HT-29 (cell line): Measurements from ENCODE around the gene AMD1. TPM values are rescaled to one million over a fixed set of nuclear protein-coding genes. Genes with fewer than 3 reads are reported as not detected.
"Not testable (repeated sequence)": the region's sequence is repeated elsewhere in the genome, so short reads cannot be mapped to it uniquely, and the experiment has no call there.

Experiments used
- DNase-seq: peaks from one replicate; pipeline ENCODE4 v3.0.0-alpha.2; 2015; ENCODE audit warnings: low spot score
- total RNA-seq: library from RNA; depleted of rRNA; stranded (reverse); fragments of >200 nt; shearing (Covaris generic); gene quantifications from 2 replicates; pipeline ENCODE4 v1.2.3, GENCODE V29; 2014; rRNA removed

AMD1 gene
- 42.2 and 47.3 TPM in 2 replicates for total RNA-seq

GRCh38 chr6:110873981-110874879, at the start of gene AMD1:
Gene AMD1 (plus strand): TSS chr6:110874785. CDS start chr6:110875106, 321 bp downstream.
- peak; percentile 98 for DNase-seq

- no peak for DNase-seq
These were observed 48.1 kb upstream of the AMD1 start for GRCh38 chr6:110826236-110827129.

GRCh38 chr6:110828396-110828795, 46.2 kb upstream of the AMD1 start:
- no peak for DNase-seq

GRCh38 chr6:110831405-110831804, 43.2 kb upstream of the AMD1 start:
- no peak for DNase-seq

- DNase-seq: no peak
These were observed 40.8 kb upstream of the AMD1 start for GRCh38 chr6:110833831-110834230.

GRCh38 chr6:110835751-110836150, 38.8 kb upstream of the AMD1 start:
- not testable (repeated sequence) for DNase-seq

GRCh38 chr6:110841266-110841665, 33.3 kb upstream of the AMD1 start:
- no peak for DNase-seq

- DNase-seq: no peak
These were observed 24.8 kb upstream of the AMD1 start for GRCh38 chr6:110849781-110850180.

- no peak for DNase-seq
These were observed 21.8 kb upstream of the AMD1 start for GRCh38 chr6:110852773-110853172.

GRCh38 chr6:110853754-110854477, 20.7 kb upstream of the AMD1 start:
- DNase-seq: no peak

- no peak for DNase-seq
These were observed 18.3 kb upstream of the AMD1 start for GRCh38 chr6:110856296-110856695.

- no peak for DNase-seq
These were observed 16.6 kb upstream of the AMD1 start for GRCh38 chr6:110858016-110858415.

GRCh38 chr6:110858562-110859214, 15.9 kb upstream of the AMD1 start:
- no peak for DNase-seq

- peak; percentile 7 for DNase-seq
These were observed 15.2 kb upstream of the AMD1 start for GRCh38 chr6:110859335-110859792.

- no peak for DNase-seq
These were observed 9.8 kb upstream of the AMD1 start for GRCh38 chr6:110864824-110865223.

- peak; percentile 52 for DNase-seq
These were observed 429 bp downstream of the AMD1 start for GRCh38 chr6:110874880-110875547.

- no peak for DNase-seq
These were observed 1.1 kb downstream of the AMD1 start for GRCh38 chr6:110875548-110876169.

GRCh38 chr6:110876170-110876773, 1.7 kb downstream of the AMD1 start:
- DNase-seq: peak; percentile 91

- peak; percentile 19 for DNase-seq
These were observed 2.4 kb downstream of the AMD1 start for GRCh38 chr6:110876806-110877564.
